HG03457 (cell line): Measurements from ENCODE around the gene ANKS3.

Experiments used
- ATAC-seq: cut with Tn5 transposase; IDR thresholded peaks from one replicate; pipeline ENCODE4 v1.9.1; 2021; ENCODE audit warnings: moderate number of reproducible peaks; ENCODE audit not compliant: unreplicated experiment

ANKS3 gene

DNA sequence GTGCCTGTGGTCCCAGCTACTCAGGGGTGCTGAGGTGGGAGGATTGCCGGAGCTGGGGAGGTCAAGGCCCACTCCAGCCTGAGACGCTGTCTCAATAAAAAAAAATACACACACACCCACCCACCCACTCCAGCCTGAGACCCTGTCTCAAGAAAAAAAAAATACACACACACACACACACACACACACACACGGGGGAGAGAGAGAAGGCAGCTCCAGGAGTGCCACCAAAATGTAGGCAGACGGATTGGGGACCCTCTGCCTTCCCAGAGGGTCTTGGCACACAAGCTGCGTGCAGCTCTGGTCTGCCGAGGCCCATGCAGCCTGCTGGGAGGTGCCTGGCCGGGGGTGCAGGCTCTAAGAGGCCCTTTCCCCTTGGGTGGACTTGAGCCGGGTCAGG, 46.7 kb downstream of the ANKS3 start:
- no peak for ATAC-seq

DNA sequence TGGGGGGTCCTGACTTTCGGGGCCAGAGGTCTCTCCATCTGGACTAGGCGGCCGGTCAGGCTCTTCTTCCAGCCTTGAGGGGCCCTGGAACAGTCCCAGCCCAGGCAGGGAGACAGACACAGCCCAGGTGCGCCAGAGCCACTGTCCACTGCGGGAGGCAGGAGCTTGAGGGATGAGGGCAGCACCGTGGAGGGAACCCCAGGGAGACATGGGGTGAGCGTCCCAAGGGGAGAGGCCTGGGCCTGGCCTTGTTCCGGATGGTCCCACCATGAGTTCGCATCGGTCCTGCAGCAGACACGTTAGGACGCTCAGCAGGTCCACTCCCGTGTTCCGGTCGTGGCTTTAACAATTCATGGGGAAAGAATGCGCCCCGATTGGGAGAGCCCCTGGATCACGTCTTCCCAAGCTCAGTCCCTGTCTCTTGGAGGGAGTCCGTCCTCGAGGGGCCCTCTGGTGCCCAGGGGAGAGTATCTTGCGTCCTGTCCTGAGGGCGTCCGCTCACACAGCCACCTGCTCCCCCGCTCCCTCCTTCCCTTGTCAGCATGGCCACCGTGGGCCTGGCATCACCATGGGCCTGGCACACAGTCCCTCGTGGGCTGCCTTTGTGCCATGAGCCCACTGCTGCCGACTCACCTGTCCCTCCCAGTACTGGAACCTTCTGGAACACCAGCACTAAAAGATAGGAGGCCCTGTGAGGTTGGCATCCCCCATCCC, 47.4 kb downstream of the ANKS3 start:
- no peak for ATAC-seq

DNA sequence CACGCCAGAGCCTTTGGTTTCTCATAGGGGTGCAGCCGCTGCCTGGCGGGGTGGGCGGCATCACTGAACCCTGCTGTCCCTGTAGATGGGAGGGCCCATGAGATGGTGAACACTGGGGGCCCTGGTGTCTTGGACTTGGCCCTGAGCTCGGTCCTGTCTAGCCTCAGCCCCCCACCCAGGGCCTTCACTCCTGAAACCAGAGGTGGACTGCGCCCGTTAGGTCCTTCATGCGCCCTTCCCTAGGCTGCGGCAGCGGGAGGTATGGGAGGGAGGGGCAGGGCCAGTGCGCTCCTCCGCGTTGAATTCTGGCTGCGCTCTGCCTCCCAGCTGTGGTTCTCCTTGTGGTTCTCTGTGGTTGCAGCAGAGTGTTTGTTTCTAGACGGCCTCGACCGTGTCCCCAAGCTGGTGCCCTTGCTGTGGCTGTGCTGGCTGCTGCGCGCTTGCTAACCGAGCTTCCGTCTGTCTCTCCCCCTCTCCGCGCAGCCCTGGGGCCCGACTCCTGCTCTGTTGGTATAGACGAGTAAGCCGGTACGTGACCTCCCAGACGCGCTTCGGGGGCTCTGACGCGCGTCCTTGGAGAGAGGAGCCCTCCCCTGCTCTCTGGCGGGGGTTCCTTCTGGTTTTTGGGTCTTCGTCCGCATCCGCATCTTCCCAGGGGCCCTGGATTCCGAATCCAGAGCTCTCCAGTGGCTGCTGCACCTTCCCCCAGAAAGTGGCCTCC, 48.1 kb downstream of the ANKS3 start:
- no peak for ATAC-seq

DNA sequence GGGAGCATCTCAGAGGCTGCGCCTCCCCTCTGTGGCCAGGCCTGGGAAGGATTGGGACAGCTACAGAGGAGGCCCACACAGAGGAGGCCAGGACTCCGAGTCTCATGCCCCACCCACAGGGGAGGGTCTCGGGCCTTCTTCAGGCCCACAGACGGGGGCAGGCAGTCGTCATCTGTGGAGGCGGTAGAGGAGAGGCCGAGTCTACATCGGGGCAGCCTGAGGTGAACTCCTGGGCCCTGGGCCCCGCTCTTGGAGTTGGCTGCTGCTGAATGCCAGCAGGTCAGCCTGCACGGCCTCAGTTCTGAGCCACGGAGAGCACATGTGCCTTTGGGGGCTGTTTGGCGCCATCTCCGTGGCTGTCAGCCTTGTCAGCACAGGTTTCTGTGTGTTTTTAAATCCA, 48.8 kb downstream of the ANKS3 start:
- ATAC-seq = no peak

DNA sequence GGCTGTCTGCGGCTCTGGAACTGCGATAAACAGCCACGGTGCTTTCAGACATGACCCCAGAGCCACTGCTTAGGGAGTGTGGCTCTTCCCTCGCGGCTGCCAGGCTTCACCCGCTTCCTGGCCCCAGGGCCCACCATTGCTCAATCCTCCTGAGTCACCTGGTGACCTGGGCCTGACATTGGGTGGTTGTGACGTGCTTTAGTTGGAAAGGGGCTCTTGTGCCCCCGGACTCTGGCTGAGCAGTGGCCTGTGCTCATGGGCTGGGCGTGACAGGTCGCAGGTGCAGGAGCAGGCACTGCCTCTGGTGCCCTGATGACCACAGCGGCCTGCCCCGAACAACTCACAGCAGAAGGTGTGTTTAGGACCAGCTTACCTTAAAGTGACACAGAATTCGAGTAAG, 49.3 kb downstream of the ANKS3 start:
- no peak for ATAC-seq

DNA sequence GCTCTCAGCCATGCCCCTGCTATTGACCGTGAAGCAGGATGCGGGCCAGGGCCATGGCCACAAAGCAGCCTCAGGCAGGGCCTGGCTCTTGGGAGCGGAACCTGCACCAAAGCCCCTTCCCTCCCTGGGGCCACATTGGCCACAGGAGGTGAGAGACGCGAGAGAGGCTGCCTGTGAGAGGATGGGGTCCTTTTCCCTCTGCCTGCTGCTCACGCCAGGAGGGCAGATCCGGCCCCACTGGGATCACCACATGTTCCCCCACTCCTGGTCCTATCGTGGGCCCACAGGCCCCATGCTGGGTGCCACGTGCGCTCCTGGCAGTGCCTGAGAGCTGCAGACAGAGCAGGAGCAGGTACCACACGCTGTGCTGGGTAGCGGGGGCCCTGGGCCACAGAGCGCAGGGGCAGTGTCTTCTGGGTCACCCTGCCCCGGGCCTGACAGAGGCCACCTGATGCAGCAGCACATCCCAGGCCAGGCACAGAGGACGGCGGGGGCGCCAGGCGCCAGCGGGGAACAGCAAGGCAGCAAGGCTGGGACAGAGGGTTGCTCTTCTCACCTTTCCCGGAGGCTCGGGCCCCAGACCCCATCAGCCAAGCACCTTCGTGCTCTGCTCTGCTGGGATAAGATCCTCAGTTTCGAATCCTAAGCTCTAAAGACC, 49.9 kb downstream of the ANKS3 start:
- no peak for ATAC-seq

DNA sequence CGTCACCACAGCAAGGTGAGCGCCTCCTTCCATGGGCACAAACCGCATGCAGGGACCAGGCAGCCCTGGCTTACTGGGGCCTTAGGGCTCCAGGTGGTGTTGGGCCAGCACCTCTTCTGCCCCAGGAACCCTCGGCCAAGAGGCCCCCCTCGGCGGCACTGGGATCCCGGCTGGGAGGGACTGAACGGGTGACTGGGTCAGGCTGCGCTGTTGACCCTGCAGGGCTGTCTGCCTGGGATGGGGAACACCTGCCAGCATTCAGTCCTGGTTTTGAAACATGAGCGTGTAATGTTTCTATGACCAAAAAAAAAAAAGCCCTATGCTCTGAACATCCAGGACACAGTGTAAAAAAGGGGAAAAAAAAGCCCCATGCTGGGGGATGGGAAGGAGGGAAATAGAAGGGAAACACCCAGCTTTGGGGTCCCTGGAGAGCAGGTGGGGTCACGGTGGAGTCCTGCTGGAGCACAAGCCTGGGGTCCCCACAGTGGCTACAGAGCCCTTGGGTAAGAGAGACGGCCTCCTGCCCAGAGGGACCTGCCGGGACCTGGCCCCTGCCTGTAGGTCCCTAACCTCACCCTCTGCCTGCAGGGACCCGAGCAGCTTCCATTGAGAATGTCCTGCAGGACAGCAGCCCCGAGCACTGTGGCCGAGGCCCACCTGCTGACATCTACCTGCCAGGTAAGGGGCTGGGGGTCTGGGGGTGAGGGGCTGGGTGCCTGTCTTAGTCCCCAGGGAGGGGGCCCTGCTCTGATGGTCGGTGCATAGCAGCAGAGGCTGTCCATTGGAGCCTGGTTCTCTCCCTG, 50.6 kb downstream of the ANKS3 start:
- no peak for ATAC-seq

- ATAC-seq = no peak
Observed at GRCh38 chr16:4682616-4683254, 51.3 kb downstream of the ANKS3 start.

DNA sequence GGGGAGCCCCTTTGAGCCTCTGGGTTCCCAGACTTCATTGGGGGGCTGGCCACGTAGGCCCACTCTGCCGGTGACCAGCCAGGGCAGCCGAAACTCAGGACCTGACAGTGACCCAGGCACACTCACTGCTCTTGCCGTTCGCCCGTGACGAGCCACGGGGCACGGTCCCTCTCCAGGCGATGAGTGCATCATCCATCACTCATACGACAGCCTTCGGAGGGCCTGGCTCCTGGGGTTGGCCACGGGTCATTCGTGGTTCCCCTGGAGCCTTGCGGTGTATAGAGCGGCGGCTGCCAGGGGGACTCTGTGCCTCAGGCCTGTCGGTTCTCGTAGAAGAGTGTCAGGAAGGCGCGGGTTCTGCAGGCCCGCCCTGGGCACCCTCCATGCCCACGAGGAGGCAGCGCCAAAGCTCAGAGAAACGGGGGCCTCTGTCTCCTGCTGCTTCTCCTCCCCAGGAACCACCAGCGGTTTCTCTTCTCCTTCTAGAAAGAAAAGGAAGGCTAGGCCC, 51.9 kb downstream of the ANKS3 start:
- no peak for ATAC-seq

GRCh38 chr16:4681471-4682083, 52.5 kb downstream of the ANKS3 start:
- ATAC-seq = no peak

GRCh38 chr16:4680673-4681470, 53.2 kb downstream of the ANKS3 start:
- no peak for ATAC-seq

DNA sequence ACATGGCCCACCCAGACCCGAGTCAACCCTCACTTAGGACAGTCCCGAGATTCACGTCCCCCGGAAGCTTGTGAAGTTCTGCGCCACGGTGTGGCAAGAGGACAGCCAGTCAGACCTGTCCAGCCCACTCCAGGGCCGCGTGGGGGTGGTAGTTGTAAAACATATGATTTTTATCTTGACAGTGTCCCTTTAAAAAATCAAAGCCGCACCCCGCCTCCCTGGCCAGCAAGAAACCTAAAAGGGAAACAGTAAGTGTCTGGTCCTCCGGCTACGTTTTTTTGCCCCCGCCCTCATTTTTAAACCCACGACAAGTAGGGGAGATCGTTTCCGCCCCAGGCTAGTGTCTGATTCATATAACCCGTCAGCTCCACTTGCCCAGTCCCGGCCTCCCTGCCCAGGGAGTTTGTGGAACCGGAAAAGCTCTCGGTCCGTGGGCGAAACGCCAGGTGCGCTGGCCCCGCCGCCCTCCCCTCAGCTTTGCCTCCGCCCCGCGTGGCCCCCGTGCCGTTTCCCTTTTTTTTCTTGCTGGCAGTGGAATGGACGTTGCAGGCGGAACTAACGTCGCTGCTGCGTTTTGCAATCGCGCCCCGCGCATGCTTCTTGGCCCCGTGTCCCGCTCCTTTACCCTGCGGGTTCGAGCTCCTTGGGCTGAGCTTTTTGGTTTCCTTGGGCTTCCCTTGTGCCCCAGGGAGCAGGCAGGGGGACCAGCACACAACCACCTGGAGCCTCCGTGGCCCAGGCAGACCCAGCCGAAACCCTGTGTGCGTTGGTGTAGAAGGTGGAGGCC, 54.0 kb downstream of the ANKS3 start:
- ATAC-seq = no peak

- ATAC-seq = no peak
Observed at GRCh38 chr16:4679156-4679849, 54.8 kb downstream of the ANKS3 start.

DNA sequence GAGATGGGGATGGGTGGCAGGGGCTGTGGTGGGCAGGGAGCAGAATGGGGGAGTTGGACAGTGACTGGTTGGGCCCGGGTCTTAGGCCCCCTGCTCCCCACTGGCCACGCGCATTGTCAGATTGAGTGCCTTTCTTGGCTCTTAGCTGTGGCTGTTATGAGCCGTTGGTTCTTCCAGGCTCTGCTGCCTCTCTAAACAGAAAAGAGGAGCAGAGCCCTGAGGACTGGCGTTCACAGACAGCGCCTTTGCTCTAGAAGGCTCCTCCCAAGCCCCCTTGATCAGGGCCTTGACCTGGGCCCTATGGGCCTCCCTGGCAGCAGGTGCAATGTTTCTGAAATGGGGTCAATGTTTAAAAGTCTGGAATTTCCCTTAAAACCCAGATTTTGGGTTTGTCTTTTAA, 55.5 kb downstream of the ANKS3 start:
- no peak for ATAC-seq

GRCh38 chr16:4677994-4678393, 56.1 kb downstream of the ANKS3 start:
- no peak for ATAC-seq

DNA sequence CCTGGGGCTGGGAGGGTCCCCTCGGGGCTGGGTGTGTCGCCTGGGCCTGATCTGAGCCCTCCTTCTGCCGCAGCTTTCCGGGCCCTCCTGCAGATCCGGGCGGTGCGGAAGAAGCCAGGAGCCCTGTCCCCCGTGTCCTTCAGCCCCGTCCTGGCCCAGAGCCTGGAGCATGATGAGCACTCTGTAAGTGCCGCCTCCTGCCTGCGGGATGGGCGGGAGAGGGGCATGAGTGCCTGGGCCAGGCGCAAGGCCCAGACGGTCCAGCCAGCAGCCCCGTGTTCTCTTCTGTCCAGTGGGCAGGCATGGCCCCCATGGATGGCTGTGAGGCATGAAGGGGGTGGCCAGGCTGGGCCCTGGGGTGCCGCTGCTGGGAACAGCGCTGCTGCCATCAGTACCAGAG, 56.7 kb downstream of the ANKS3 start:
- ATAC-seq = no peak

DNA sequence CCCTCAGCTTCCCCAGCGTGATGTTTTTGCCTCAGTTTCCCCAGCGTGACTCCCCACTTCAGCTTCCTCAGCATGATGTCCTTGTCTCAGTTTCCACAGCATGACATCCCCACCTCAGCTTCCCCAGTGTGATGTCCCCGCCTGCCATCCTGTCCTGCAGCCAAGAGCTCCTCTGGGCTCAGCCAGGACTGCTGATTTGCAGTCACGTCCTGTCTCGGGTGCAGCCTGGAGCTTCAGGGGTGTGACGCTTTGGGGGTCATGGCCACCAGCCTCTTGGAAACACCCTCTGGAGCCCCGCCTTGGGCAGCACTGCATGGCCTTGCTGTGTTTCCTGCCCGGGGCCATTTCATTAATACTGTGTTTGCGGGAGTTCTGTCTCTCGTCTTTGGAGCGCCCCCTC, 57.2 kb downstream of the ANKS3 start:
- ATAC-seq = no peak
